Choroid plexus epithelial cell (primary cell): ENCODE results near the gene FBLN2.

Experiments
- DNase-seq: peaks from one replicate; pipeline ENCODE4 v3.0.0-alpha.2; 2010; ENCODE audit warnings: low read depth
- H3K4me3 ChIP-seq: 2 replicates; pipeline ENCODE4 v1.5.1; 2011; ENCODE audit warnings: low read depth, mild to moderate bottlenecking, control low read depth, low read length, moderate library complexity
- CTCF ChIP-seq: conservative IDR thresholded peaks from 2 replicates; pipeline ENCODE4 v1.5.1; 2011; ENCODE audit warnings: low read depth, mild to moderate bottlenecking, control low read depth, inconsistent platforms, low read length, moderate library complexity

FBLN2 gene

GRCh38 chr3:13504161-13504831 is 44.6 kb upstream of the FBLN2 start:
- H3K4me3 ChIP-seq, result no peak overlapping the region
- peak; percentile 83 for DNase-seq
- no peak for TF ChIP-seq CTCF

- no peak for DNase-seq
- no peak for TF ChIP-seq CTCF
- H3K4me3 ChIP-seq, result no peak overlapping the region
Observed at GRCh38 chr3:13505147-13506130, 43.5 kb upstream of the FBLN2 start.

- no peak overlapping the region for H3K4me3 ChIP-seq
- no peak for DNase-seq
- no peak for TF ChIP-seq CTCF
Observed at GRCh38 chr3:13506239-13506638, 42.7 kb upstream of the FBLN2 start.

GRCh38 chr3:13506680-13507079 is 42.2 kb upstream of the FBLN2 start:
- TF ChIP-seq CTCF, result no peak
- no peak overlapping the region for H3K4me3 ChIP-seq
- DNase-seq, result no peak

- no peak overlapping the region for H3K4me3 ChIP-seq
- no peak for DNase-seq
- no peak for TF ChIP-seq CTCF
Observed at GRCh38 chr3:13507247-13507569, 41.7 kb upstream of the FBLN2 start.

- no peak for DNase-seq
- TF ChIP-seq CTCF, result no peak
Observed at GRCh38 chr3:13507570-13508339, 41.2 kb upstream of the FBLN2 start.

More at GRCh38 chr3:13507570-13508339, 41.2 kb upstream of the FBLN2 start:
- no peak overlapping the region for H3K4me3 ChIP-seq
